HEK293 (cell line): ENCODE data around the gene KCNAB1.

Experiments used
- GLIS1 ChIP-seq: fragments of 450-650 bp; formaldehyde crosslinking; IDR thresholded peaks from 2 replicates; pipeline ENCODE4 v1.5.1; 2016; ENCODE audit warnings: missing biosample characterization, missing genetic modification characterization
- MYNN ChIP-seq: fragments of 450-650 bp; formaldehyde crosslinking; IDR thresholded peaks from 2 replicates; pipeline ENCODE4 v1.5.1; 2016; ENCODE audit warnings: missing biosample characterization, missing genetic modification characterization, borderline replicate concordance
- PRDM4 ChIP-seq: fragments of 450-650 bp; formaldehyde crosslinking; IDR thresholded peaks from 2 replicates; pipeline ENCODE4 v1.5.1; 2017; ENCODE audit warnings: missing biosample characterization, missing genetic modification characterization
- SCRT1 ChIP-seq: fragments of 450-650 bp; formaldehyde crosslinking; IDR thresholded peaks from 2 replicates; pipeline ENCODE4 v1.5.1; 2016; ENCODE audit warnings: missing biosample characterization, missing genetic modification characterization, borderline replicate concordance
- TRIM28 ChIP-seq: IDR thresholded peaks from 2 replicates; pipeline ENCODE4 v1.6.1; 2011; ENCODE audit warnings: low read length, control low read depth, borderline replicate concordance
- ZNF169 ChIP-seq: fragments of 450-650 bp; formaldehyde crosslinking; IDR thresholded peaks from 2 replicates; pipeline ENCODE4 v1.5.1; 2016; ENCODE audit warnings: missing biosample characterization, missing genetic modification characterization
- ZNF23 ChIP-seq: fragments of 450-650 bp; formaldehyde crosslinking; IDR thresholded peaks from 2 replicates; pipeline ENCODE4 v1.5.1; 2016; ENCODE audit warnings: missing biosample characterization, missing genetic modification characterization, borderline replicate concordance
- ZNF266 ChIP-seq: fragments of 450-650 bp; formaldehyde crosslinking; IDR thresholded peaks from 2 replicates; pipeline ENCODE4 v1.5.1; 2016; ENCODE audit warnings: missing biosample characterization, missing genetic modification characterization, low read depth
- ZNF292 ChIP-seq: fragments of 450-650 bp; formaldehyde crosslinking; IDR thresholded peaks from 2 replicates; pipeline ENCODE4 v1.5.1; 2016; ENCODE audit warnings: low read depth, missing biosample characterization, missing genetic modification characterization, borderline replicate concordance
- ZNF341 ChIP-seq: fragments of 450-650 bp; formaldehyde crosslinking; IDR thresholded peaks from 2 replicates; pipeline ENCODE4; 2016; ENCODE audit warnings: low read depth, missing biosample characterization, missing genetic modification characterization
- ZNF423 ChIP-seq: fragments of 450-650 bp; formaldehyde crosslinking; IDR thresholded peaks from 2 replicates; pipeline ENCODE4 v1.5.1; 2016; ENCODE audit warnings: missing biosample characterization, missing genetic modification characterization
- ZNF449 ChIP-seq: fragments of 450-650 bp; formaldehyde crosslinking; IDR thresholded peaks from 2 replicates; pipeline ENCODE4 v1.5.1; 2017; ENCODE audit warnings: missing biosample characterization, mild to moderate bottlenecking, missing genetic modification characterization, moderate library complexity
- ZNF473 ChIP-seq: fragments of 450-650 bp; formaldehyde crosslinking; IDR thresholded peaks from 2 replicates; pipeline ENCODE4 v1.5.1; 2017; ENCODE audit warnings: missing biosample characterization, missing genetic modification characterization
- ZNF518A ChIP-seq: fragments of 450-650 bp; formaldehyde crosslinking; conservative IDR thresholded peaks from 2 replicates; pipeline ENCODE4 v1.5.1; 2016; ENCODE audit warnings: low read depth, missing biosample characterization, missing genetic modification characterization
- ZNF549 ChIP-seq: fragments of 450-650 bp; IDR thresholded peaks from 2 replicates; pipeline ENCODE4 v1.5.1; 2018; ENCODE audit warnings: missing biosample characterization, missing genetic modification characterization, mild to moderate bottlenecking, inconsistent platforms, moderate library complexity
- ZNF560 ChIP-seq: fragments of 450-650 bp; formaldehyde crosslinking; IDR thresholded peaks from 2 replicates; pipeline ENCODE4 v1.5.1; 2017; ENCODE audit warnings: missing biosample characterization, missing genetic modification characterization, borderline replicate concordance
- ZNF585B ChIP-seq: fragments of 450-650 bp; formaldehyde crosslinking; IDR thresholded peaks from 2 replicates; pipeline ENCODE4 v1.5.1; 2016; ENCODE audit warnings: missing biosample characterization, missing genetic modification characterization
- ZNF600 ChIP-seq: fragments of 450-650 bp; formaldehyde crosslinking; IDR thresholded peaks from 2 replicates; pipeline ENCODE4 v1.5.1; 2016; ENCODE audit warnings: missing biosample characterization, missing genetic modification characterization
- ZNF701 ChIP-seq: fragments of 450-650 bp; formaldehyde crosslinking; IDR thresholded peaks from 2 replicates; pipeline ENCODE4 v1.5.1; 2016; ENCODE audit warnings: missing biosample characterization, missing genetic modification characterization
- ZNF768 ChIP-seq: fragments of 450-650 bp; formaldehyde crosslinking; IDR thresholded peaks from 2 replicates; pipeline ENCODE4 v1.5.1; 2018; ENCODE audit warnings: missing biosample characterization, mild to moderate bottlenecking, missing genetic modification characterization
- ZNF791 ChIP-seq: fragments of 450-650 bp; formaldehyde crosslinking; IDR thresholded peaks from 2 replicates; pipeline ENCODE4 v1.5.1; 2016; ENCODE audit warnings: missing biosample characterization, missing genetic modification characterization
- TF ChIP-seq, protein P1 (sequence below): fragments of 450-650 bp; formaldehyde crosslinking; IDR thresholded peaks from 2 replicates; pipeline ENCODE4 v1.5.1; 2016; ENCODE audit warnings: missing biosample characterization, missing genetic modification characterization

Gene KCNAB1

GRCh38 chr3:156554842-156555687 lies 434.7 kb downstream of the KCNAB1 start, which contains the start of gene SSR3 (continued):
- TF ChIP-seq ZNF449 (no peak), ZNF292 (no peak), ZNF423 (tag by site-specific recombination) (no peak), ZNF701 (tag by site-specific recombination) (no peak), TRIM28 (no peak), ZNF600 (tag by site-specific recombination) (peak; percentile 47), ZNF473 (tag by site-specific recombination) (no peak), PRDM4 (tag by site-specific recombination) (no peak), ZNF791 (no peak), ZNF266 (no peak), ZNF549 (no peak), ZNF23 (no peak), ZNF518A (tag by site-specific recombination) (peak; percentile 78), SCRT1 (tag by site-specific recombination) (no peak), ZNF169 (tag by site-specific recombination) (no peak), ZNF768 (tag by site-specific recombination) (no peak), ZNF560 (tag by site-specific recombination) (no peak), MYNN (tag by site-specific recombination) (peak; percentile 74), GLIS1 (tag by site-specific recombination) (no peak), ZNF341 (tag by site-specific recombination) (no peak), ZNF585B (tag by site-specific recombination) (no peak)
- TF ChIP-seq, protein P1, sequence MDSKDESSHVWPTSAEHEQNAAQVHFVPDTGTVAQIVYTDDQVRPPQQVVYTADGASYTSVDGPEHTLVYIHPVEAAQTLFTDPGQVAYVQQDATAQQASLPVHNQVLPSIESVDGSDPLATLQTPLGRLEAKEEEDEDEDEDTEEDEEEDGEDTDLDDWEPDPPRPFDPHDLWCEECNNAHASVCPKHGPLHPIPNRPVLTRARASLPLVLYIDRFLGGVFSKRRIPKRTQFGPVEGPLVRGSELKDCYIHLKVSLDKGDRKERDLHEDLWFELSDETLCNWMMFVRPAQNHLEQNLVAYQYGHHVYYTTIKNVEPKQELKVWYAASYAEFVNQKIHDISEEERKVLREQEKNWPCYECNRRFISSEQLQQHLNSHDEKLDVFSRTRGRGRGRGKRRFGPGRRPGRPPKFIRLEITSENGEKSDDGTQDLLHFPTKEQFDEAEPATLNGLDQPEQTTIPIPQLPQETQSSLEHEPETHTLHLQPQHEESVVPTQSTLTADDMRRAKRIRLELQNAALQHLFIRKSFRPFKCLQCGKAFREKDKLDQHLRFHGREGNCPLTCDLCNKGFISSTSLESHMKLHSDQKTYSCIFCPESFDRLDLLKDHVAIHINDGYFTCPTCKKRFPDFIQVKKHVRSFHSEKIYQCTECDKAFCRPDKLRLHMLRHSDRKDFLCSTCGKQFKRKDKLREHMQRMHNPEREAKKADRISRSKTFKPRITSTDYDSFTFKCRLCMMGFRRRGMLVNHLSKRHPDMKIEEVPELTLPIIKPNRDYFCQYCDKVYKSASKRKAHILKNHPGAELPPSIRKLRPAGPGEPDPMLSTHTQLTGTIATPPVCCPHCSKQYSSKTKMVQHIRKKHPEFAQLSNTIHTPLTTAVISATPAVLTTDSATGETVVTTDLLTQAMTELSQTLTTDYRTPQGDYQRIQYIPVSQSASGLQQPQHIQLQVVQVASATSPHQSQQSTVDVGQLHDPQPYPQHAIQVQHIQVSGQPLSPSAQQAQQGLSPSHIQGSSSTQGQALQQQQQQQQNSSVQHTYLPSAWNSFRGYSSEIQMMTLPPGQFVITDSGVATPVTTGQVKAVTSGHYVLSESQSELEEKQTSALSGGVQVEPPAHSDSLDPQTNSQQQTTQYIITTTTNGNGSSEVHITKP (tag by site-specific recombination) = no peak
